Measurements from ENCODE around the gene AP2A2.

Gene AP2A2

DNA sequence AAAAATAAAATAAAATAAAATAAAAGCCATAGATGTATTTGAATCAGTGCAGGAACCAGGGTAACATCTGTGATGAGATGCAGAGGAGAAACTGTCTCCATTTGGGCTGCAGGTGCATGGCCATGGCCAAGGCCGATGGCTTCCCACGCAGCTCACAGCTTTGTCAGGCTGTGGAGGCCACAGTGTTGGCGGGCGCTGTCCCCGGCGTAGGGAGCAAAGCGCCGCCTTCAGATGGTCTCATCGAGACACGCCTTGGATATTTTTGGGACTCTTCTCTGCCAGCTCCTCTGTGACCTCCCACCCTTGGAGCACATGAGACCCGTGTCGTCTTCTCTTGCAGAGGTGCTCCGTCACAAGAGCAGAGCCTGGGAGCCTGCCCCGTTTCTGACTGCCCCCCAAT, 72.2 kb downstream of the AP2A2 start:
- Histone ChIP-seq H3K27ac (no peak overlapping the region), H3K27me3 (replicated peaks) (no peaks in the 10 kb centered on the region), H3K36me3 (replicated peaks) (peaks cover 32% of the 10 kb centered on the region), H3K4me3 (ENCODE audit: low read depth, low read length) (no peak overlapping the region)
- no peak for DNase-seq
- in situ Hi-C loops (cut with HindIII; ENCODE audit: low pct_ligation_motif_present, low sequenced_read_pairs): no loop called here
- TF ChIP-seq, protein P1, sequence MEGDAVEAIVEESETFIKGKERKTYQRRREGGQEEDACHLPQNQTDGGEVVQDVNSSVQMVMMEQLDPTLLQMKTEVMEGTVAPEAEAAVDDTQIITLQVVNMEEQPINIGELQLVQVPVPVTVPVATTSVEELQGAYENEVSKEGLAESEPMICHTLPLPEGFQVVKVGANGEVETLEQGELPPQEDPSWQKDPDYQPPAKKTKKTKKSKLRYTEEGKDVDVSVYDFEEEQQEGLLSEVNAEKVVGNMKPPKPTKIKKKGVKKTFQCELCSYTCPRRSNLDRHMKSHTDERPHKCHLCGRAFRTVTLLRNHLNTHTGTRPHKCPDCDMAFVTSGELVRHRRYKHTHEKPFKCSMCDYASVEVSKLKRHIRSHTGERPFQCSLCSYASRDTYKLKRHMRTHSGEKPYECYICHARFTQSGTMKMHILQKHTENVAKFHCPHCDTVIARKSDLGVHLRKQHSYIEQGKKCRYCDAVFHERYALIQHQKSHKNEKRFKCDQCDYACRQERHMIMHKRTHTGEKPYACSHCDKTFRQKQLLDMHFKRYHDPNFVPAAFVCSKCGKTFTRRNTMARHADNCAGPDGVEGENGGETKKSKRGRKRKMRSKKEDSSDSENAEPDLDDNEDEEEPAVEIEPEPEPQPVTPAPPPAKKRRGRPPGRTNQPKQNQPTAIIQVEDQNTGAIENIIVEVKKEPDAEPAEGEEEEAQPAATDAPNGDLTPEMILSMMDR (IDR thresholded peaks at IDR 0.05; ENCODE audit: low read depth, low read length, missing control alignments): no peak

DNA sequence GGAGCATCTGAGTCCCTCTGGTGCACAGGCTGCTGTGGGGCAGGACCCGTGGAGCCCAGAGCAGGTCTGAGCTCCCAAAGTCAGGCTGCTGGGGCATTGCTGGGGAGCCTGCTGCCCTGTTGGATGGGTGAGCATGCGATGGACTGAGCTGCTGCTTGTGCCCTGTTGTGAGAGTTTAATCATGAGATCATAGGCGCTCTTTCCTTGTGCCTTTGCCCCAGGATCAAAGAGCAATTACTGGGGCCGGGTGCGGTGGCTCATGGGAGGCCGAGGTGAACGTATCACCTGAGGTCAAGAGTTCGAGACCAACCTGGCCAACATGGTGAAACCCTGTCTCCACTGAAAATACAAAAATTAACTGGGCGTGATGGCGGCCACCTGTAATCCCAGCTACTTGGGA, 73.3 kb downstream of the AP2A2 start:
- no peak for DNase-seq
- in situ Hi-C loops (cut with HindIII; ENCODE audit: low pct_ligation_motif_present, low sequenced_read_pairs): no loop called here
- Histone ChIP-seq H3K27ac (no peak overlapping the region), H3K4me3 (ENCODE audit: low read depth, low read length) (no peak overlapping the region), H3K36me3 (replicated peaks) (peaks cover 27% of the 10 kb centered on the region), H3K27me3 (replicated peaks) (no peaks in the 10 kb centered on the region)
- TF ChIP-seq, protein P1 (IDR thresholded peaks at IDR 0.05; ENCODE audit: low read depth, low read length, missing control alignments): no peak

DNA sequence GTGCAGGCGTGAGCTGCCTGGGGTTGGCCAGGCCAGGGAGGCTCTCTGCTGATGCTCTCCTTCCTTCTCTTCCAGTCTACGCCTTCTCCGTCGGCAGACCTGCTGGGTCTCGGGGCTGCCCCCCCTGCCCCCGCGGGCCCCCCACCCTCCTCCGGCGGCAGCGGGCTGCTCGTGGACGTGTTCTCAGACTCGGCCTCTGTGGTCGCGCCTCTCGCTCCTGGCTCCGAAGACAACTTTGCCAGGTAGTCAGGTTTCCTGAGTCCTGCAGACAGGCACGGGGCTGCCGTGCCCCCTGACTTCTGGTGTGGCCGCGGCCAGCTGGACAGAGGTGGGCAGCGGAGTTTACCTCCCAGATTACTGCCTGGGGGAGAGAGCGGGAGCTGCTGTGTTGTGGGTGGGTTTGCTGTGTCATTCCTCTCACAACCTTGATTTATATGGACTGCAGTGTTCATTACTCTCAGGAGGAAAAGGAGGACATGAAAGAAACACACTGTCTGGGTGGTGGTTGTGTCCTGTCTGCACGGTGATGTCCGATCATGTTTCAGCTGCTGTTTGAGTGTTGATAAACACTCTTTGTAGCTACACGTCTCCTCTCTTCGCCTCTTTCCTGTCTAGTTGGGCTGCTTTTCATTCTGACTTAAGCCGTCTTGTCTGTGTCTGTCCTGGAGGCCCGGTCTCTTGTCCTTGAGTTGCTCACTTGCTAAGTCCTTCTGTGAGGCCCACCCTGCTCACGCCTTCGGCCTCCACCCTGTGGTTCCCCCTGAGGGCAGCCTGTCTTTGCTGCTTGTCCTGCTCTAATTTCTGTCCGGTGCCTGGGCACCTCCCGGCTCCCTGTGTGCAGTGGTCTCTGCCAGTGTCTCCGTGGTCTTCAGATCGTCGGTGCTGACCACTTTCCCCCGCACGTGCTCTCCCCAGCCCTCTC, 74.9 kb downstream of the AP2A2 start:
- no peak overlapping the region for H3K27ac ChIP-seq
- no peak for DNase-seq
- H3K4me3 ChIP-seq (ENCODE audit: low read depth, low read length): no peak overlapping the region
- in situ Hi-C loops (cut with HindIII; ENCODE audit: low pct_ligation_motif_present, low sequenced_read_pairs): no loop called here
- TF ChIP-seq, protein P1 (IDR thresholded peaks at IDR 0.05; ENCODE audit: low read depth, low read length, missing control alignments): no peak
- H3K36me3 ChIP-seq (replicated peaks): peaks cover 32% of the 10 kb centered on the region
- no peaks in the 10 kb centered on the region for H3K27me3 ChIP-seq (replicated peaks)

DNA sequence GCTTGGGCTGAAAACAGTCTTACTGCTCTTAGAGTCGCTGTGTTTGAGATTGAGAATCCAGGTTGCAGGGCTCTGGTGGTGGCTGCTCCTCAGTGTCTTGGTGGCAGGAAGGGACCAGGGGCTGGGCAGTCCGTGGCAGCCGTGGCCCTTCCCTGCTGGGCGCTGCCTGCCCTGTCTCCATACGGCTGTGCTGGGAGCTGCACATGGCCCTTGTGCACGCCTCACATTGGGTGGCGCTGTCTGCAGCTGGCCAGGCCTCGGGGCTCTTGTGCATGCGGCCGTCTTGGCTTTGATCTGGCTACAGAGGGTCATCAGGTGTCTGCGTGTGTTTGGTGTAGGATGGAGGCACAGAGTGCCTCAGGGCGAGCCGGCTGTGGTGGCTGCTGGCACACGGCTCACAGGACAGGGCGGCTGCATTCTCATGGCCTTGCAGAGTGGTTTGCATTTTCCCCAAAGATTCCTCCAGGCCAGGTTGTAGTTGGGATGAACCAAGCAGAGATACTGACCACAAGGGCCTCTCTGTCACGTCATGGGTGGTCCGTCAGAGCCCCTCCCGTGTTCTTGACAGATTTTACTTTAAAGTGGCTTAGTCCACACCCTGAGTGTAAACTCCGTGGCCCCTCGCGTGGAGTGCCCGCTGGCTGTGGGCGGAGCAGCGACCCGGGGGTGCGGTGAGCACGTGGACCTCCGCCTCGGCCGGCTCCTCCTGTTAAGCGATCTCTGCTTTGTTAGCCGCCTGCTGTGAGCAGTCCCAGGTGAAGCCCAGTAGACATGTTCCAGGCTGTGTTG, 76.1 kb downstream of the AP2A2 start:
- DNase-seq: no peak
- in situ Hi-C loops (cut with HindIII; ENCODE audit: low pct_ligation_motif_present, low sequenced_read_pairs): no loop called here

DNA sequence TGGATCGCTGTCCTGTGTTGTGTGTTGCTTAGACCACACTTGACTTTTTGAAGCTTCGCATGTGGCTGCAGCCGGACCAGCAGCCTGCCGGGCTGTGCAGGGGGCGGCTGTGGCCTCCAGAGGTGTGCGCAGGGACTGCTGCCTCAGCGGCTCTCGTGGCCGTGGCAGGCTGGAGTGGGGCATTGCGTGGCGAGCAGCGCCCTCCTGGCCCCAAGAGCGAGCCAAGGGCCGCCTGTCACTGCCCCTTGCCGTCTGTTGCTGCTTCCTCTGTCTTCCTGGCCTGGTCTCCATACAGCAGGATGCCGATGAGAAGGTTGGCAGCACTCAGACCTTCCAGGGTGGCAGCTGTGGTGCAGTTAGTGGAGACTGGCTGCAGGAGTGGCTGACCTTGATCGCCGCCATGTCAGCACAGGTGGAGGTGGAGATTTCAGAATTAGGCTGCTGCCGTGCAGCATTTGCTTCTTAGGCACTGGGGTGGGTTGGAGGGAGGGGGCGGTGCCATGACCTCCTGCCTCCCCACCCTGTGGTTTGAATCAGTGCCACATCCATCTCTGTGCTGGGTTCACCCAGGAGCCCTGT, 76.8 kb downstream of the AP2A2 start:
- in situ Hi-C loops (cut with HindIII; ENCODE audit: low pct_ligation_motif_present, low sequenced_read_pairs): no loop called here
- H3K27me3 ChIP-seq (replicated peaks): no peaks in the 10 kb centered on the region
- TF ChIP-seq, protein P1 (IDR thresholded peaks at IDR 0.05; ENCODE audit: low read depth, low read length, missing control alignments): no peak
- H3K27ac ChIP-seq: no peak overlapping the region
- H3K4me3 ChIP-seq (ENCODE audit: low read depth, low read length): no peak overlapping the region
- H3K36me3 ChIP-seq (replicated peaks): peaks cover 37% of the 10 kb centered on the region
- no peak for DNase-seq

More for the DNA sequence above, 76.1 kb downstream of the AP2A2 start:
- Histone ChIP-seq H3K4me3 (ENCODE audit: low read depth, low read length) (no peak overlapping the region), H3K27me3 (replicated peaks) (no peaks in the 10 kb centered on the region), H3K36me3 (replicated peaks) (peaks cover 35% of the 10 kb centered on the region), H3K27ac (no peak overlapping the region)
- TF ChIP-seq, protein P1 (IDR thresholded peaks at IDR 0.05; ENCODE audit: low read depth, low read length, missing control alignments): no peak
